HG03060 (cell line): ENCODE measurements around the gene SLC24A5.

Experiments
- ATAC-seq: cut with Tn5 transposase; IDR thresholded peaks from one replicate; pipeline ENCODE4 v1.9.1; 2021; ENCODE audit warnings: low read depth, moderate number of reproducible peaks; ENCODE audit not compliant: unreplicated experiment

The SLC24A5 gene

GRCh38 chr15:48120745-48121144 lies at the start of gene SLC24A5:
Gene SLC24A5 (plus strand): TSS chr15:48120990. CDS start chr15:48121045, 55 bp downstream.
- no peak for ATAC-seq

- ATAC-seq: no peak
Measured at GRCh38 chr15:48072941-48073340, 47.8 kb upstream of the SLC24A5 start.

- ATAC-seq: no peak
Measured at GRCh38 chr15:48073881-48074280, 46.9 kb upstream of the SLC24A5 start.

- ATAC-seq: no peak
Measured at GRCh38 chr15:48076454-48076853, 44.3 kb upstream of the SLC24A5 start.

- ATAC-seq: no peak
Measured at GRCh38 chr15:48077616-48078184, 43.1 kb upstream of the SLC24A5 start.

- ATAC-seq: peak; percentile 54
Measured at GRCh38 chr15:48084759-48085590, 35.8 kb upstream of the SLC24A5 start.

GRCh38 chr15:48085591-48085930 lies 35.2 kb upstream of the SLC24A5 start:
- ATAC-seq: no peak

GRCh38 chr15:48086133-48086532 lies 34.7 kb upstream of the SLC24A5 start:
- no peak for ATAC-seq

- ATAC-seq: no peak
Measured at GRCh38 chr15:48086576-48086975, 34.2 kb upstream of the SLC24A5 start.

GRCh38 chr15:48087844-48088243 lies 32.9 kb upstream of the SLC24A5 start:
- ATAC-seq: no peak

- ATAC-seq: no peak
Measured at GRCh38 chr15:48089702-48090101, 31.1 kb upstream of the SLC24A5 start.

GRCh38 chr15:48090115-48090514 lies 30.7 kb upstream of the SLC24A5 start:
- no peak for ATAC-seq

GRCh38 chr15:48090666-48091065 lies 30.1 kb upstream of the SLC24A5 start:
- no peak for ATAC-seq

- no peak for ATAC-seq
Measured at GRCh38 chr15:48091522-48091921, 29.3 kb upstream of the SLC24A5 start.

GRCh38 chr15:48096355-48096786 lies 24.4 kb upstream of the SLC24A5 start:
- ATAC-seq: peak; percentile 64

GRCh38 chr15:48096813-48097212 lies 24.0 kb upstream of the SLC24A5 start:
- ATAC-seq: no peak

GRCh38 chr15:48097264-48097663 lies 23.5 kb upstream of the SLC24A5 start:
- ATAC-seq: no peak

GRCh38 chr15:48101376-48101961 lies 19.3 kb upstream of the SLC24A5 start:
- no peak for ATAC-seq

GRCh38 chr15:48102167-48102566 lies 18.6 kb upstream of the SLC24A5 start:
- ATAC-seq: no peak

- ATAC-seq: no peak
Measured at GRCh38 chr15:48103647-48104046, 17.1 kb upstream of the SLC24A5 start.

GRCh38 chr15:48105936-48106335 lies 14.9 kb upstream of the SLC24A5 start:
- ATAC-seq: no peak

GRCh38 chr15:48109212-48109611 lies 11.6 kb upstream of the SLC24A5 start:
- no peak for ATAC-seq
